LNCaP clone FGC (cell line): ENCODE data around the gene RPL35A.

ENCODE experiments used
- DNase-seq: peaks from one replicate; pipeline ENCODE4 v3.0.0-alpha.2; 2011; ENCODE audit warnings: low read depth
- H3K4me3 ChIP-seq: 2 replicates; pipeline ENCODE4 v1.5.1; 2011; ENCODE audit warnings: mild to moderate bottlenecking, low read depth, low read length, control low read depth
- TF ChIP-seq, protein P1 (sequence below): IDR thresholded peaks from 2 replicates; pipeline ENCODE4 v1.5.1; 2012; ENCODE audit warnings: mild to moderate bottlenecking; ENCODE audit not compliant: control insufficient read depth, insufficient read depth; ENCODE audit errors: extremely low read depth

Gene RPL35A

DNA sequence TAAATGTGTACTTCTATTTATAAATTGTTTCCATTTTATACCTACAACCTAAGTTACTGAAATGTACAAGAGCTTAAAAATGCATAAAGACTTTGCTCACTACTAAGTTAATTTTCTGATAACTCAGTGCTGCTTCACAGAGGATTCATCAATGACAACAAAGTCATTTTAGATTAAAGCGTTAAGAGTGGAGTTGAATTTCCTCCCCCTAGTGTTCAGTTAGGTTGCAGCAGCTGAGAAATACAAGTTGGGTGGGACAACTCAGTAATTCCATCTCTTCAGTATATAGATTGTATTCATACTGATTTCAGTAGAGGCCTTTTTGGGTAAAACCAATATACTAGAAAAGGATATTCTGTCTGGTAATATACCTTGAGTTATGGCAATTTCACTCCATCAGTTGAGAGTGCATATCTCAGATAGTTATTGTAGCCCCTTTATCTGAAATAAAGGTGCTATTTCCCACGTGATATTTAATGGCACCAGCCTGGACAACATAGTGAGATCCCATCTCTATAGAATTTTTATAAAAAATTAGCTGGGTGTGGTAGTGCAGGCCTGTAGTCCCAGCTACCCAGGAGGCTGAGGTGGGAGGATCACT, 6.9 kb upstream of the RPL35A start:
- no peak for DNase-seq
- no peak overlapping the region for H3K4me3 ChIP-seq
- TF ChIP-seq, protein P1, sequence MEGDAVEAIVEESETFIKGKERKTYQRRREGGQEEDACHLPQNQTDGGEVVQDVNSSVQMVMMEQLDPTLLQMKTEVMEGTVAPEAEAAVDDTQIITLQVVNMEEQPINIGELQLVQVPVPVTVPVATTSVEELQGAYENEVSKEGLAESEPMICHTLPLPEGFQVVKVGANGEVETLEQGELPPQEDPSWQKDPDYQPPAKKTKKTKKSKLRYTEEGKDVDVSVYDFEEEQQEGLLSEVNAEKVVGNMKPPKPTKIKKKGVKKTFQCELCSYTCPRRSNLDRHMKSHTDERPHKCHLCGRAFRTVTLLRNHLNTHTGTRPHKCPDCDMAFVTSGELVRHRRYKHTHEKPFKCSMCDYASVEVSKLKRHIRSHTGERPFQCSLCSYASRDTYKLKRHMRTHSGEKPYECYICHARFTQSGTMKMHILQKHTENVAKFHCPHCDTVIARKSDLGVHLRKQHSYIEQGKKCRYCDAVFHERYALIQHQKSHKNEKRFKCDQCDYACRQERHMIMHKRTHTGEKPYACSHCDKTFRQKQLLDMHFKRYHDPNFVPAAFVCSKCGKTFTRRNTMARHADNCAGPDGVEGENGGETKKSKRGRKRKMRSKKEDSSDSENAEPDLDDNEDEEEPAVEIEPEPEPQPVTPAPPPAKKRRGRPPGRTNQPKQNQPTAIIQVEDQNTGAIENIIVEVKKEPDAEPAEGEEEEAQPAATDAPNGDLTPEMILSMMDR = peak; percentile 53

DNA sequence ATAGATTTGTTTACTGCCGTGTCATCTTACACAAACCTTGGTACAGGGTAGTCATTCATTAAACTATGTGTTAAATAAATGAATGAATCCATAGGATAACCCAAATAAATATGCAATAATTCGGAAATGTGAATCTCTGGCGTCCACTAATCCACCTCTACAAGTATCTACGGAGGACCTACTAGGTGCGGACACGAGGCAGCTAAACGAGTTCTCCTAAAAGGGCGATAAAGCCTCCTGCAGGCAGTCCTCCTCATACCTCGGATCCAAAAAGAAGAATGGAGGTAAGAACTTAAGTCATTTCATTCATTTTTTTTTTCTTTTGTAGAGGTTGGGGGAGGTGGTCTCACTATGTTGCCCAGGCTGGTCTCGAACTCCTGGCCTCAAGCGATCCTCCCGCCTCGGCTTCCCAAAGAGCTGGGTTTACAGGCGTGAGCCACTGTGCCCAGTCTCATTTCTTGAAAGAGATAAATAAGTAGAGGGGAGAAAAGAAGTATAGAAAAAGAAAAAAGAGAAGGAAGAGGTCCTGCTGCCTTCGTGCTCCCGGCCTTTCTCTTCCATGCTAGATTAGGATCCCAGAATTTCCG, 706 bp upstream of the RPL35A start:
- TF ChIP-seq, protein P1 = no peak
- no peak for DNase-seq

DNA sequence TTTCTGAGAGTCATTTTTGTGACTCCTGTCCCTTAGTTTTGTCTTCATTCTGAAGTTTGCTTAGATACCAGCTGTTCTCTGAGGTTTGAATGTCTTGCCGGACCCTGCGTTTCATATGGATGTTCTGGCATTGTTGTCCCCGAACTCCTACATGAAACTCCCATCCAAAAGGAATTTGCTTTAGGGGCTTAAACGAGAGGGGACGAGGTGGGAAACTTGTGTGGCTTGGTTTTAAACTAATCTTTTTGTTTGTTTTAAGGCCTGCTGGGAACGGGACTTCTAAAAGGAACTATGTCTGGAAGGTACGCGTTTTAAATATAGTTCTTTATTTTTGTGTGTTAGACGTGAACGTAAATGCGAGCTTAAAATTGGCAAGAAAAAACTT, 679 bp downstream of the RPL35A start:
- H3K4me3 ChIP-seq = peak overlapping the region; percentile 97
- DNase-seq = no peak
- TF ChIP-seq, protein P1 = no peak

More for the DNA sequence above, 706 bp upstream of the RPL35A start:
- H3K4me3 ChIP-seq = peak overlapping the region; percentile 97

DNA sequence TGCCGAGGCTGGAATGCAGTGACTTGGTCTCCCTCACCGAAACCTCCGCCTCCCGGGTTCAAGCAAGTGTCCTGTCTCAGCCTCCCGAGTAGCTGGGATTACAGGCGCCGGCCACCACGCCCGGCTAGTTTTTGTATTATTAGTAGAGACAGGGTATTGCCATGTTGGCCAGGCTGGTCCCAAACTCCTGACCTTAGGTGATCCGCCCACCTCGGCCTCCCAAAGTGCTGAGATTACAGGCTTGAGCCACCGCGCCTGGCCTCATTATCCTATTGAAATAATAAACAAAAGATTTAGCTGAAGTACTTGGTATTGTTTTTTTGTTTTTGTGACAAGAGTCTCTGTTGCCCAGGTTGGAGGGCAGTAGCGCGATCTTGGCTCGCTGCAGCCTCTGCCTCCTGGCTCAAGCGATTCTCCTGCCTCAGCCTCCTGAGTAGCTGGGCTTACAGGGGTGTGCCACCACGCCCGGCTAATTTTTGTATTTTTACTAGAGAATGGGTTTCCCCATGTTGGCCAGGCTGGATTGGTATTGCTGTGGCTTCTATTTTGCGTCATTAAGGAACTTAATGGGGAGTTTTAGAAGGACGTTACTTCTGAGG, 1.5 kb downstream of the RPL35A start:
- DNase-seq = no peak
- peak overlapping the region; percentile 97 for H3K4me3 ChIP-seq
- TF ChIP-seq, protein P1 = no peak

DNA sequence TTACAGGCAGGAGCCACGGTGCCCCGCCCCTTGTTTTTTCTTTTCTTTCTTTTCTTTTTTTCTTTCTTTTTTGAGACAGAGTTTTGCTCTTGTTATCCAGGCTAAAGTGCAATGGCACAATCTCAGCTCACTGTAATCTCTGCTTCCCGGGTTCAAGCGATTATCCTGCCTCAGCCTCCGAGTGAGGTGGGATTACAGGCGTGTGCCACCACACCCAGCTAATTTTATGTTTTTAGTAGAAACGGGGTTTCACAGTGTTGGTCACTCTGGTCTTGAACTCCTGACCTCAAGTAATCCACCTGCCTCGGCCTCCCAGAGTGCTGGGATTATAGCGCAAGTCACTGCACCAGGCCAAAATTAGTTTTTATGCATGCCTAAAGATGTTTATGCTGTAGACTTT, 2.5 kb downstream of the RPL35A start:
- TF ChIP-seq, protein P1 = no peak
- no peak overlapping the region for H3K4me3 ChIP-seq
- DNase-seq = no peak

DNA sequence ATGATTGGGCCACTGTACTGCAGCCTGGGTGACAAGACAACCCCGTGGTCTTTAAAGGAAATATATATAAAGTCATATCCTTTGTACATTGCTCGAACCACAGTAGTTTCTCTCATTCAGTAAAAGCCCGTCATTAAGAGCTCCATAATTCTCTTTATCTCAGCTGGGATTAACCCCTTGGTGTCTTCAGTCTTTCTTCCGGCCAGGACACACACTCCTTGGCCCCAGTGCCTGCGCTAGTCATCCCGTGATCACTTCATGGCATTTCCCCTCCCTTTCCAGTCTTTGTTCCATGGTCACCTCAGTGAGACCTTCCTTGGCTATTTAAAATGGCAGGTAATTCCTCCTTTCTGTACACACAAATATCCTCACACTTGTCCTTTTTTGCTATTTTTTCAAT, 3.3 kb downstream of the RPL35A start:
- TF ChIP-seq, protein P1 = no peak
- no peak overlapping the region for H3K4me3 ChIP-seq
- DNase-seq = no peak
